Measurements from ENCODE around the gene ADAMTS3.

- TF ChIP-seq POLR2A (IDR thresholded peaks at IDR 0.05; ENCODE audit: low read depth, low read length): no peak
- no peak for TF ChIP-seq MAX (IDR thresholded peaks at IDR 0.05; ENCODE audit: insufficient read depth, insufficient read length)
Observed at GRCh38 chr4:72448231-72448630, 120.8 kb downstream of the ADAMTS3 start.
